Peyer's patch (tissue), 4 donors: ENCODE data around the gene PARD3B.

ENCODE experiments used
- POLR2A ChIP-seq, 2 donors: fragments of 450-650 bp; IDR thresholded peaks; one replicate each; pipeline ENCODE4 v1.5.1; 2017; ENCODE audit warnings: antibody characterized with exemption in 2 of 2, mild to moderate bottlenecking in 2 of 2, moderate library complexity in 2 of 2
- TF ChIP-seq, protein P1 (sequence below), 6 experiments: fragments of 450-650 bp in 4 of 6; fragments of 200-600 bp in 2 of 6; sonication (generic) in 1 of 6; IDR thresholded peaks; one replicate each; pipeline ENCODE4 v1.5.1; 2017 to 2019; ENCODE audit warnings: antibody characterized with exemption in 6 of 6, mild to moderate bottlenecking in 3 of 6, moderate library complexity in 1 of 6

- TF ChIP-seq, protein P1, sequence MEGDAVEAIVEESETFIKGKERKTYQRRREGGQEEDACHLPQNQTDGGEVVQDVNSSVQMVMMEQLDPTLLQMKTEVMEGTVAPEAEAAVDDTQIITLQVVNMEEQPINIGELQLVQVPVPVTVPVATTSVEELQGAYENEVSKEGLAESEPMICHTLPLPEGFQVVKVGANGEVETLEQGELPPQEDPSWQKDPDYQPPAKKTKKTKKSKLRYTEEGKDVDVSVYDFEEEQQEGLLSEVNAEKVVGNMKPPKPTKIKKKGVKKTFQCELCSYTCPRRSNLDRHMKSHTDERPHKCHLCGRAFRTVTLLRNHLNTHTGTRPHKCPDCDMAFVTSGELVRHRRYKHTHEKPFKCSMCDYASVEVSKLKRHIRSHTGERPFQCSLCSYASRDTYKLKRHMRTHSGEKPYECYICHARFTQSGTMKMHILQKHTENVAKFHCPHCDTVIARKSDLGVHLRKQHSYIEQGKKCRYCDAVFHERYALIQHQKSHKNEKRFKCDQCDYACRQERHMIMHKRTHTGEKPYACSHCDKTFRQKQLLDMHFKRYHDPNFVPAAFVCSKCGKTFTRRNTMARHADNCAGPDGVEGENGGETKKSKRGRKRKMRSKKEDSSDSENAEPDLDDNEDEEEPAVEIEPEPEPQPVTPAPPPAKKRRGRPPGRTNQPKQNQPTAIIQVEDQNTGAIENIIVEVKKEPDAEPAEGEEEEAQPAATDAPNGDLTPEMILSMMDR (IDR thresholded peaks at IDR 0.05) = no peak
- TF ChIP-seq POLR2A (IDR thresholded peaks at IDR 0.05) = no peak
These were observed 402.9 kb downstream of the PARD3B start for GRCh38 chr2:204948024-204948763.
